OCI-LY7 (cell line): ENCODE measurements around the gene NMRK2. TPM values are rescaled to one million over a fixed set of nuclear protein-coding genes. Genes with fewer than 3 reads are reported as not detected.
"Not testable (repeated sequence)": the region's sequence is repeated elsewhere in the genome, so short reads cannot be mapped to it uniquely, and the experiment has no call there.

Experiments
- BruUV-seq: library from RNA; stranded (reverse); fragments of 400-500 nt; replicated peaks from 2 replicates; lab custom pipeline; 2021; lab: Mats Ljungman, UMichigan
- CTCF ChIA-PET: fragments of 300-600 bp; sonication (Branson Sonifier 250); formaldehyde crosslinking; loops from one replicate; lab custom pipeline; 2022; ENCODE audit warnings: antibody characterized with exemption; ENCODE audit not compliant: unreplicated experiment; lab: Charles Lee
- POLR2A ChIA-PET: fragments of 300-600 bp; sonication (Branson Sonifier 250); formaldehyde crosslinking; loops from one replicate; lab custom pipeline; 2022; ENCODE audit warnings: antibody characterized with exemption; lab: Charles Lee
- DNase-seq: peaks from one replicate; pipeline ENCODE4 v3.0.0-alpha.2; 2015; ENCODE audit warnings: low spot score
- H2AFZ ChIP-seq: fragments of 200-600 bp; sonication (generic), shearing (Covaris generic); 2 replicates; pipeline ENCODE4 v1.6.1; 2014; ENCODE audit warnings: mild to moderate bottlenecking, antibody characterized with exemption, low read length, moderate library complexity
- H3K27ac ChIP-seq: fragments of 200-600 bp; sonication (generic); 2 replicates; pipeline ENCODE4 v1.5.1; 2014; ENCODE audit warnings: mixed run types, low read depth, mild to moderate bottlenecking, moderate library complexity, low read length, inconsistent platforms; ENCODE audit not compliant: poor library complexity, severe bottlenecking
- H3K36me3 ChIP-seq: fragments of 200-600 bp; sonication (generic); 2 replicates; pipeline ENCODE4 v1.6.1; 2014; ENCODE audit warnings: mild to moderate bottlenecking, antibody characterized with exemption, low read length, moderate library complexity, mixed read lengths; ENCODE audit not compliant: insufficient read depth
- H3K4me1 ChIP-seq: fragments of 200-600 bp; sonication (generic); 2 replicates; pipeline ENCODE4 v1.5.1; 2014; ENCODE audit warnings: mild to moderate bottlenecking, low read length; ENCODE audit not compliant: insufficient read depth, poor library complexity, severe bottlenecking
- H3K4me2 ChIP-seq: fragments of 200-600 bp; sonication (generic); 2 replicates; pipeline ENCODE4 v1.6.1; 2014; ENCODE audit warnings: mild to moderate bottlenecking, low read length
- H3K4me3 ChIP-seq: fragments of 200-600 bp; sonication (generic); 2 replicates; pipeline ENCODE4 v1.5.1; 2014; ENCODE audit warnings: mild to moderate bottlenecking, low read depth, low read length; ENCODE audit not compliant: poor library complexity, severe bottlenecking
- H3K79me2 ChIP-seq: fragments of 200-600 bp; sonication (generic); 2 replicates; pipeline ENCODE4 v1.6.1; 2016; ENCODE audit warnings: low read depth, mild to moderate bottlenecking, low read length, moderate library complexity, mixed read lengths; ENCODE audit not compliant: insufficient read depth
- H3K9me2 ChIP-seq: fragments of 200-600 bp; sonication (generic); 2 replicates; pipeline ENCODE4 v1.6.1; 2016; ENCODE audit warnings: mild to moderate bottlenecking, low read length, mixed read lengths; ENCODE audit not compliant: insufficient read depth
- H3K9me3 ChIP-seq: fragments of 200-600 bp; sonication (generic); 2 replicates; pipeline ENCODE4 v1.6.1; 2014; ENCODE audit warnings: mild to moderate bottlenecking, mixed run types, low read length, mixed read lengths
- H4K20me1 ChIP-seq: fragments of 200-600 bp; sonication (generic); 2 replicates; pipeline ENCODE4 v1.6.1; 2014; ENCODE audit warnings: mild to moderate bottlenecking, antibody characterized with exemption, low read length, moderate library complexity, mixed read lengths; ENCODE audit not compliant: insufficient read depth
- CTCF ChIP-seq: fragments of 200-600 bp; sonication (generic); conservative IDR thresholded peaks from 2 replicates; pipeline ENCODE4 v1.5.1; 2014; ENCODE audit warnings: mild to moderate bottlenecking, antibody characterized with exemption, low read length, moderate library complexity, mixed read lengths
- EZH2phosphoT487 ChIP-seq: fragments of 200-600 bp; sonication (generic); IDR thresholded peaks from 2 replicates; pipeline ENCODE4 v1.6.1; 2018; ENCODE audit warnings: low read depth, borderline replicate concordance, mild to moderate bottlenecking, mixed run types, antibody characterized with exemption, low read length, moderate library complexity, mixed read lengths
- intact Hi-C: fragments of 100-400 bp; cut with micrococcal nuclease; formaldehyde crosslinking; loops from one replicate; pipeline ENCODE4 v1.10.0; 2022; ENCODE audit not compliant: unreplicated experiment
- total RNA-seq, 2 experiments: library from RNA; depleted of rRNA in 1 of 2; stranded (reverse); fragments of >200 nt in 1 of 2; shearing (Covaris generic) in 1 of 2; gene quantifications; 2 replicates each; pipeline ENCODE4 v1.2.3, GENCODE V29; 2014 to 2022

The NMRK2 gene
- total RNA-seq, 2 experiments from 2014 or later: not detected

GRCh38 chr19:3964256-3965194 lies 31.7 kb downstream of the NMRK2 start:
- Histone ChIP-seq H3K9me2 (no peaks in the 10 kb centered on the region), H3K4me3 (no peak overlapping the region), H3K27ac (no peak overlapping the region), H2AFZ (no peak overlapping the region), H4K20me1 (no peaks in the 10 kb centered on the region), H3K36me3 (peaks cover 67% of the 10 kb centered on the region), H3K9me3 (no peaks in the 10 kb centered on the region), H3K4me1 (peaks cover under 1% of the 10 kb centered on the region), H3K79me2 (peaks cover 6% of the 10 kb centered on the region; the same call in 1 of the 2 replicates), H3K4me2 (no peak overlapping the region)
- ChIA-PET CTCF (no interaction called here), POLR2A (no interaction called here)
- no peak for TF ChIP-seq CTCF
- TF ChIP-seq EZH2phosphoT487: no peak
- intact Hi-C loops: no loop called here
- DNase-seq: no peak
- no TSS peak for BruUV-seq

DNA sequence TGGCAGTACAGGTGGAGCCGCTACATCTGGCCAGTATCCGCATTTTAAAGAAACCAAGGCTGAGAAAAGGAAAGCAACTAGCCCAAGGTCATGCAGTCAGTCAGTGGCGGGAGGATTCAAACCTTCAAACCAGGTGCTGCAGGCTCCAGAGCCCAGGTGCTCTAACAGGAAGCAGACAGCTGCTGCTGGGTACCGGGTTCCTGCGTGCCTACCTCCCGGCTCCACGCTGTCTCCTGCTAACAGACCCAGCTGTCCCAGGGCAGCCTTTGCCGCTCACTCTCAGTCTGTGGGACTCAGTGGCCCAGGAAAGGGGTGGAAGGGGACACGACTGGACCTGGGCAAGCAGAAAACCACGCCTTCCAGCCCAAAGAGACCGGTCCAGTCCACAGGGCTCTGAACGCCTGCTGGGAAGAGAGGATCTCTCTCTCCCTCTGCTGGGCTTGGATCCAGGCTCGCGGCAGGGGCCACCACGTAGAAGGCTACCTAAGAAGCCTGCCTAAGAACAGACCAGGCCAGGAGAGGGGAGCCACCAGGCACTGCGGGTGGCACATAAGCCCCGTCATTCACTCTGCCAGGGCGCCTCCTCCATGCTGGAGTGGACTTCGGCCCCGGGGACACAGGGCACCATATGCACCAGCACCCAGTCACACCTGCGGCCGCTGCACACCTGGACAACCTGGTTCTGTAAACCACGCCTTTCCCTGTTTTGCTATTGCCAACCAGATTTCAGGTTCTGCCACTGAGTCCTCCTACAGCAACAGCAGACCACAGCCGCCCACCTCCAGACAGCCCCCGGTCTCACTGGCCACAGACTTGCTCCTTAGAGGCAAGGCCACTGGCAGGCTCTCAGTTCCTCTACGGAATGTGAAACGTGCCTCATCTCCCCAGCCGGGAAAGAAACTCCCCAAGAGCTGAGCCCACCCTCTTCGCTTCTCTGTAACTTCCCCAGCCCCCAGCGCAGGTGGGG lies 33.5 kb downstream of the NMRK2 start:
- Histone ChIP-seq H4K20me1 (no peaks in the 10 kb centered on the region; the same call in 1 of the 2 replicates), H3K9me3 (no peaks in the 10 kb centered on the region), H3K4me3 (no peak overlapping the region), H3K9me2 (no peaks in the 10 kb centered on the region), H3K4me2 (no peak overlapping the region), H3K36me3 (peaks cover 58% of the 10 kb centered on the region), H3K4me1 (peaks cover 11% of the 10 kb centered on the region), H3K27ac (no peak overlapping the region), H2AFZ (no peak overlapping the region), H3K79me2 (peaks cover 18% of the 10 kb centered on the region; the same call in 1 of the 2 replicates)
- TF ChIP-seq EZH2phosphoT487: no peak
- TF ChIP-seq CTCF: no peak
- intact Hi-C loops: no loop called here
- DNase-seq: no peak
- POLR2A ChIA-PET: no interaction called here
- CTCF ChIA-PET: no interaction called here
- no TSS peak for BruUV-seq

DNA sequence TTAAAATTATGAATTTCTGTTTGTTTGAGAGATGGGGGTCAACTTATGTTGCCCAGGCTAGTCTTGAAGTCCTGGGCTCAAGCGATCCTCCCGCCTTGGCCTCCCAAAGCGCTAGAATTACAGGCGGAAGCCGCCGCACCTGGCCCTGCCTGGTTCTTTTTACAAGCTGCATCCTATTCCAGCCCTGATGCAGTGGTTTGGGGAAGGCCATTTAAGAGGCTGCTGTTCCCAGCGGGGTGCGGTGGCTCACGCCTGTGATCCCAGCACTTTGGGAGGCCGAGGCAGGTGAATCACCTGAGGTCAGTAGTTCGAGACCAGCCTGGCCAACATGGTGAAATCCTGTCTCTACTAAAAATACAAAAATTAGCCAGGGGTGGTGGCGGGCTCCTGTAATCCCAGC lies 35.1 kb downstream of the NMRK2 start:
- DNase-seq, H2AFZ ChIP-seq, H4K20me1 ChIP-seq, H3K4me2 ChIP-seq, H3K4me3 ChIP-seq, H3K27ac ChIP-seq, H3K9me2 ChIP-seq, BruUV-seq, H3K9me3 ChIP-seq, intact Hi-C loops, CTCF ChIA-PET: not testable (repeated sequence)
- H3K4me1 ChIP-seq: peaks cover 21% of the 10 kb centered on the region
- peaks cover 57% of the 10 kb centered on the region for H3K36me3 ChIP-seq
- peaks cover 18% of the 10 kb centered on the region; the same call in 1 of the 2 replicates for H3K79me2 ChIP-seq
- POLR2A ChIA-PET: interaction anchor here (1.9 kb wide), 1 partner anchor 16 kb away, joined by 7 read pairs; no protein-coding TSS in a partner anchor
